ENCODE data around the gene THEM5.

DNA sequence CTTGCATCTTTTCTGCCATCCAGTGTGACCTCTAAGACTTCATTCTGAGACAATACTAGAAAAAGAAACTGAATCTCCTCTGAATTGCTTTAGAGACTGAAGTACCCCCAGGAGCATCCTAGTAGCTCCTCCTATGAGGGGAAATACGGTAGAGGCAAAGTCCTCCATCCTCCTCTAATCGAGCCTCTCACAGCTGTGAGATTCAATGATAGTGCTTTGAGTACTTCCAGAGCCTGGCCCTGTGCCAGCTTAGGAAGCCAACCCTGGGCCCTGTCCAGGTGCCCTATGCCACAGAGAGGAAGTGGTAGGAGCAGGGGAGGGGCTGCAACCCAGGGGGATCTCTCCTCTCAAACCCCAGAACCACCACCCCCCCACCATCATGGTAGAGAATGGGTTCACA, 32.6 kb downstream of the THEM5 start:
- TF ChIP-seq RCOR1 (conservative IDR thresholded peaks at IDR 0.05; ENCODE audit: low read depth, low read length), result no peak
- TF ChIP-seq, protein P1, sequence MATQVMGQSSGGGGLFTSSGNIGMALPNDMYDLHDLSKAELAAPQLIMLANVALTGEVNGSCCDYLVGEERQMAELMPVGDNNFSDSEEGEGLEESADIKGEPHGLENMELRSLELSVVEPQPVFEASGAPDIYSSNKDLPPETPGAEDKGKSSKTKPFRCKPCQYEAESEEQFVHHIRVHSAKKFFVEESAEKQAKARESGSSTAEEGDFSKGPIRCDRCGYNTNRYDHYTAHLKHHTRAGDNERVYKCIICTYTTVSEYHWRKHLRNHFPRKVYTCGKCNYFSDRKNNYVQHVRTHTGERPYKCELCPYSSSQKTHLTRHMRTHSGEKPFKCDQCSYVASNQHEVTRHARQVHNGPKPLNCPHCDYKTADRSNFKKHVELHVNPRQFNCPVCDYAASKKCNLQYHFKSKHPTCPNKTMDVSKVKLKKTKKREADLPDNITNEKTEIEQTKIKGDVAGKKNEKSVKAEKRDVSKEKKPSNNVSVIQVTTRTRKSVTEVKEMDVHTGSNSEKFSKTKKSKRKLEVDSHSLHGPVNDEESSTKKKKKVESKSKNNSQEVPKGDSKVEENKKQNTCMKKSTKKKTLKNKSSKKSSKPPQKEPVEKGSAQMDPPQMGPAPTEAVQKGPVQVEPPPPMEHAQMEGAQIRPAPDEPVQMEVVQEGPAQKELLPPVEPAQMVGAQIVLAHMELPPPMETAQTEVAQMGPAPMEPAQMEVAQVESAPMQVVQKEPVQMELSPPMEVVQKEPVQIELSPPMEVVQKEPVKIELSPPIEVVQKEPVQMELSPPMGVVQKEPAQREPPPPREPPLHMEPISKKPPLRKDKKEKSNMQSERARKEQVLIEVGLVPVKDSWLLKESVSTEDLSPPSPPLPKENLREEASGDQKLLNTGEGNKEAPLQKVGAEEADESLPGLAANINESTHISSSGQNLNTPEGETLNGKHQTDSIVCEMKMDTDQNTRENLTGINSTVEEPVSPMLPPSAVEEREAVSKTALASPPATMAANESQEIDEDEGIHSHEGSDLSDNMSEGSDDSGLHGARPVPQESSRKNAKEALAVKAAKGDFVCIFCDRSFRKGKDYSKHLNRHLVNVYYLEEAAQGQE (IDR thresholded peaks at IDR 0.05; ENCODE audit: low read depth, low read length), result no peak
- TF ChIP-seq EZH2 (IDR thresholded peaks at IDR 0.05; ENCODE audit: borderline replicate concordance, control insufficient read depth, low read depth, low read length), result no peak
- TF ChIP-seq ZNF207 (IDR thresholded peaks at IDR 0.05; ENCODE audit: borderline replicate concordance), result no peak
- TF ChIP-seq POLR2AphosphoS5 (IDR thresholded peaks at IDR 0.05; ENCODE audit: low read length), result no peak
- no peak for TF ChIP-seq ZNF274 (IDR thresholded peaks at IDR 0.05; ENCODE audit: insufficient read depth, insufficient read length)
- TF ChIP-seq EP300 (IDR thresholded peaks at IDR 0.05; ENCODE audit: borderline replicate concordance in 1 of 2, control insufficient read depth in 1 of 2, low read depth in 2 of 2, low read length in 2 of 2), result no peak
- TF ChIP-seq, protein P2, sequence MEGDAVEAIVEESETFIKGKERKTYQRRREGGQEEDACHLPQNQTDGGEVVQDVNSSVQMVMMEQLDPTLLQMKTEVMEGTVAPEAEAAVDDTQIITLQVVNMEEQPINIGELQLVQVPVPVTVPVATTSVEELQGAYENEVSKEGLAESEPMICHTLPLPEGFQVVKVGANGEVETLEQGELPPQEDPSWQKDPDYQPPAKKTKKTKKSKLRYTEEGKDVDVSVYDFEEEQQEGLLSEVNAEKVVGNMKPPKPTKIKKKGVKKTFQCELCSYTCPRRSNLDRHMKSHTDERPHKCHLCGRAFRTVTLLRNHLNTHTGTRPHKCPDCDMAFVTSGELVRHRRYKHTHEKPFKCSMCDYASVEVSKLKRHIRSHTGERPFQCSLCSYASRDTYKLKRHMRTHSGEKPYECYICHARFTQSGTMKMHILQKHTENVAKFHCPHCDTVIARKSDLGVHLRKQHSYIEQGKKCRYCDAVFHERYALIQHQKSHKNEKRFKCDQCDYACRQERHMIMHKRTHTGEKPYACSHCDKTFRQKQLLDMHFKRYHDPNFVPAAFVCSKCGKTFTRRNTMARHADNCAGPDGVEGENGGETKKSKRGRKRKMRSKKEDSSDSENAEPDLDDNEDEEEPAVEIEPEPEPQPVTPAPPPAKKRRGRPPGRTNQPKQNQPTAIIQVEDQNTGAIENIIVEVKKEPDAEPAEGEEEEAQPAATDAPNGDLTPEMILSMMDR (IDR thresholded peaks at IDR 0.05 in 2 of 3, conservative IDR thresholded peaks at IDR 0.05 in 1 of 3; ENCODE audit: control insufficient read depth in 2 of 3, extremely low read depth in 1 of 3, insufficient read depth in 1 of 3, low read depth in 3 of 3, low read length in 3 of 3), result no peak

Measured in GM12878 (cell line).